Measurements from ENCODE around the gene RBMS3.

DNA sequence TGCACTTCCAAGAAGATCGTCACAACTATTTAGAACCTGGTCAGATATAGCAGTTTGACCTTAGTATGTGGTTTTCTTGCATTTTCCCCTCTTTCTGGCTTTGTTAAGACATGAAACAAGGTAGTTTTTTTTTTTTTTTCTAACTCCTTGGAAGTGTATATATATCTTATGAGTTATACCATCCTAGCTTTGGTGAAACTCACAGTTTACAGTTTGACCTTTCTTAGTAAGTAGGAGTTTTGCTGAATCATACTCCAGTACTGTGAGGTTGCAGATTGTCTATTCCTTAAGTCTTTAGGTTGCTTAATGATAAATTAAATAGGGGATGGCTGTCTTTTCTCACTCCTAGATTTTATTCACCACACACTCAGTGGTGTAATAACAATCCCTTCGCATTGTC is 325.0 kb downstream of the RBMS3 start:
- no peak for TF ChIP-seq TP53 (CRISPR knock-in tag; IDR thresholded peaks at IDR 0.05)
- TF ChIP-seq, protein P1, sequence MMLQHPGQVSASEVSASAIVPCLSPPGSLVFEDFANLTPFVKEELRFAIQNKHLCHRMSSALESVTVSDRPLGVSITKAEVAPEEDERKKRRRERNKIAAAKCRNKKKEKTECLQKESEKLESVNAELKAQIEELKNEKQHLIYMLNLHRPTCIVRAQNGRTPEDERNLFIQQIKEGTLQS (CRISPR knock-in tag; conservative IDR thresholded peaks at IDR 0.05), result no peak
- TF ChIP-seq, protein P2, sequence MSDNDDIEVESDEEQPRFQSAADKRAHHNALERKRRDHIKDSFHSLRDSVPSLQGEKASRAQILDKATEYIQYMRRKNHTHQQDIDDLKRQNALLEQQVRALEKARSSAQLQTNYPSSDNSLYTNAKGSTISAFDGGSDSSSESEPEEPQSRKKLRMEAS (CRISPR knock-in tag; IDR thresholded peaks at IDR 0.05), result no peak
- TF ChIP-seq, protein P3, sequence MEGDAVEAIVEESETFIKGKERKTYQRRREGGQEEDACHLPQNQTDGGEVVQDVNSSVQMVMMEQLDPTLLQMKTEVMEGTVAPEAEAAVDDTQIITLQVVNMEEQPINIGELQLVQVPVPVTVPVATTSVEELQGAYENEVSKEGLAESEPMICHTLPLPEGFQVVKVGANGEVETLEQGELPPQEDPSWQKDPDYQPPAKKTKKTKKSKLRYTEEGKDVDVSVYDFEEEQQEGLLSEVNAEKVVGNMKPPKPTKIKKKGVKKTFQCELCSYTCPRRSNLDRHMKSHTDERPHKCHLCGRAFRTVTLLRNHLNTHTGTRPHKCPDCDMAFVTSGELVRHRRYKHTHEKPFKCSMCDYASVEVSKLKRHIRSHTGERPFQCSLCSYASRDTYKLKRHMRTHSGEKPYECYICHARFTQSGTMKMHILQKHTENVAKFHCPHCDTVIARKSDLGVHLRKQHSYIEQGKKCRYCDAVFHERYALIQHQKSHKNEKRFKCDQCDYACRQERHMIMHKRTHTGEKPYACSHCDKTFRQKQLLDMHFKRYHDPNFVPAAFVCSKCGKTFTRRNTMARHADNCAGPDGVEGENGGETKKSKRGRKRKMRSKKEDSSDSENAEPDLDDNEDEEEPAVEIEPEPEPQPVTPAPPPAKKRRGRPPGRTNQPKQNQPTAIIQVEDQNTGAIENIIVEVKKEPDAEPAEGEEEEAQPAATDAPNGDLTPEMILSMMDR (IDR thresholded peaks at IDR 0.05), result no peak
- no peak for TF ChIP-seq IRF2 (CRISPR knock-in tag; IDR thresholded peaks at IDR 0.05; ENCODE audit: borderline replicate concordance, low read depth)
- no peak for TF ChIP-seq NR2C2 (CRISPR knock-in tag; IDR thresholded peaks at IDR 0.05)
- TF ChIP-seq RELA (CRISPR knock-in tag; IDR thresholded peaks at IDR 0.05; ENCODE audit: borderline replicate concordance), result no peak
- no peak for TF ChIP-seq SP1 (CRISPR knock-in tag; conservative IDR thresholded peaks at IDR 0.05)
- TF ChIP-seq, protein P4, sequence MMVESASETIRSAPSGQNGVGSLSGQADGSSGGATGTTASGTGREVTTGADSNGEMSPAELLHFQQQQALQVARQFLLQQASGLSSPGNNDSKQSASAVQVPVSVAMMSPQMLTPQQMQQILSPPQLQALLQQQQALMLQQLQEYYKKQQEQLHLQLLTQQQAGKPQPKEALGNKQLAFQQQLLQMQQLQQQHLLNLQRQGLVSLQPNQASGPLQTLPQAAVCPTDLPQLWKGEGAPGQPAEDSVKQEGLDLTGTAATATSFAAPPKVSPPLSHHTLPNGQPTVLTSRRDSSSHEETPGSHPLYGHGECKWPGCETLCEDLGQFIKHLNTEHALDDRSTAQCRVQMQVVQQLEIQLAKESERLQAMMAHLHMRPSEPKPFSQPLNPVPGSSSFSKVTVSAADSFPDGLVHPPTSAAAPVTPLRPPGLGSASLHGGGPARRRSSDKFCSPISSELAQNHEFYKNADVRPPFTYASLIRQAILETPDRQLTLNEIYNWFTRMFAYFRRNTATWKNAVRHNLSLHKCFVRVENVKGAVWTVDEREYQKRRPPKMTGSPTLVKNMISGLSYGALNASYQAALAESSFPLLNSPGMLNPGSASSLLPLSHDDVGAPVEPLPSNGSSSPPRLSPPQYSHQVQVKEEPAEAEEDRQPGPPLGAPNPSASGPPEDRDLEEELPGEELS (CRISPR knock-in tag; IDR thresholded peaks at IDR 0.05), result no peak
- TF ChIP-seq, protein P5, sequence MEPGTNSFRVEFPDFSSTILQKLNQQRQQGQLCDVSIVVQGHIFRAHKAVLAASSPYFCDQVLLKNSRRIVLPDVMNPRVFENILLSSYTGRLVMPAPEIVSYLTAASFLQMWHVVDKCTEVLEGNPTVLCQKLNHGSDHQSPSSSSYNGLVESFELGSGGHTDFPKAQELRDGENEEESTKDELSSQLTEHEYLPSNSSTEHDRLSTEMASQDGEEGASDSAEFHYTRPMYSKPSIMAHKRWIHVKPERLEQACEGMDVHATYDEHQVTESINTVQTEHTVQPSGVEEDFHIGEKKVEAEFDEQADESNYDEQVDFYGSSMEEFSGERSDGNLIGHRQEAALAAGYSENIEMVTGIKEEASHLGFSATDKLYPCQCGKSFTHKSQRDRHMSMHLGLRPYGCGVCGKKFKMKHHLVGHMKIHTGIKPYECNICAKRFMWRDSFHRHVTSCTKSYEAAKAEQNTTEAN (CRISPR knock-in tag; IDR thresholded peaks at IDR 0.05), result no peak
- no peak for TF ChIP-seq FOXJ3 (CRISPR knock-in tag; IDR thresholded peaks at IDR 0.05; ENCODE audit: borderline replicate concordance)
- TF ChIP-seq, protein P6, sequence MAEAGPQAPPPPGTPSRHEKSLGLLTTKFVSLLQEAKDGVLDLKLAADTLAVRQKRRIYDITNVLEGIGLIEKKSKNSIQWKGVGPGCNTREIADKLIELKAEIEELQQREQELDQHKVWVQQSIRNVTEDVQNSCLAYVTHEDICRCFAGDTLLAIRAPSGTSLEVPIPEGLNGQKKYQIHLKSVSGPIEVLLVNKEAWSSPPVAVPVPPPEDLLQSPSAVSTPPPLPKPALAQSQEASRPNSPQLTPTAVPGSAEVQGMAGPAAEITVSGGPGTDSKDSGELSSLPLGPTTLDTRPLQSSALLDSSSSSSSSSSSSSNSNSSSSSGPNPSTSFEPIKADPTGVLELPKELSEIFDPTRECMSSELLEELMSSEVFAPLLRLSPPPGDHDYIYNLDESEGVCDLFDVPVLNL (CRISPR knock-in tag; IDR thresholded peaks at IDR 0.05; ENCODE audit: borderline replicate concordance, low read depth), result no peak
- no peak for TF ChIP-seq TEAD4 (CRISPR knock-in tag; IDR thresholded peaks at IDR 0.05)

Measured in WTC11 (cell line).